ENCODE results near the gene FTMT. TPM values are rescaled to one million over a fixed set of nuclear protein-coding genes. Genes with fewer than 3 reads are reported as not detected.

The FTMT gene
- polyA plus RNA-seq, 2 of the 4 experiments (the other 2 are of a cell fraction) = not detected

- Histone ChIP-seq H3K4me3 (no peak overlapping the region), H3K4me2 (no peak overlapping the region), H3K4me1 (no peaks in the 10 kb centered on the region), H3K9me3 (no peaks in the 10 kb centered on the region), H3K27ac (no peak overlapping the region)
- ChIA-PET POLR2A (no interaction called here), CTCF (interaction anchor here (0.7 to 1.5 kb wide), 3 partner anchors 50 to 1056 kb away, joined by 3 to 4 read pairs (median 4); no protein-coding TSS in a partner anchor)
- DNase-seq (ENCODE audit: low read depth in 1 of 2, low spot score in 1 of 2) (no peak), FAIRE-seq (no peak), ATAC-seq (no peak)
- TF ChIP-seq FOSB (CRISPR knock-in tag; IDR thresholded peaks at IDR 0.05) = no peak
- TF ChIP-seq ZNF302 (CRISPR knock-in tag; IDR thresholded peaks at IDR 0.05) = no peak
- no peak for TF ChIP-seq SREBF2 (IDR thresholded peaks at IDR 0.05)
- TF ChIP-seq MAFK (IDR thresholded peaks at IDR 0.05; ENCODE audit: partially characterized antibody) = no peak
- no peak for TF ChIP-seq SMC3 (IDR thresholded peaks at IDR 0.05)
- no peak for TF ChIP-seq USF2 (IDR thresholded peaks at IDR 0.05)
- no peak for TF ChIP-seq ZFP36 (IDR thresholded peaks at IDR 0.05; ENCODE audit: borderline replicate concordance, partially characterized antibody)
- TF ChIP-seq JUNB (IDR thresholded peaks at IDR 0.05) = no peak
- TF ChIP-seq ESRRA (IDR thresholded peaks at IDR 0.05; ENCODE audit: borderline replicate concordance, low read length) = no peak
- no peak for TF ChIP-seq MYC (IDR thresholded peaks at IDR 0.05; ENCODE audit: borderline replicate concordance, low read length)
- no peak for TF ChIP-seq RAD21 (conservative IDR thresholded peaks at IDR 0.05 in 1 of 2, IDR thresholded peaks at IDR 0.05 in 1 of 2)
- TF ChIP-seq EHF (CRISPR knock-in tag; IDR thresholded peaks at IDR 0.05) = no peak
- 83% methylated on average over 2 of the region's 2 CpGs for WGBS (ENCODE audit: missing lambda C conversion rate)
Measured at GRCh38 chr5:121872856-121873255, 21.2 kb downstream of the FTMT start.

- DNase-seq (ENCODE audit: low read depth in 1 of 2, low spot score in 1 of 2) (no peak), FAIRE-seq (no peak), ATAC-seq (no peak)
- ChIA-PET CTCF (interaction anchor here (0.7 to 1.0 kb wide), 3 partner anchors 50 to 1217 kb away, joined by 3 to 4 read pairs (median 3); no protein-coding TSS in a partner anchor), POLR2A (no interaction called here)
- no peaks in the 10 kb centered on the region for H3K4me1 ChIP-seq
- H3K9me3 ChIP-seq = no peaks in the 10 kb centered on the region
- H3K4me3 ChIP-seq = no peak overlapping the region
- WGBS (ENCODE audit: missing lambda C conversion rate) = 53% methylated on average over 1 of the region's 1 CpG
- no peak overlapping the region for H3K4me2 ChIP-seq
- TF ChIP-seq ATOH8 (CRISPR knock-in tag; IDR thresholded peaks at IDR 0.05; ENCODE audit: low read depth) = no peak
- no peak overlapping the region for H3K27ac ChIP-seq
Measured at GRCh38 chr5:121873409-121873808, 21.7 kb downstream of the FTMT start.

GRCh38 chr5:121885630-121886029 is 33.9 kb downstream of the FTMT start:
- FAIRE-seq = no peak
- no peak for DNase-seq (ENCODE audit: low read depth in 1 of 2, low spot score in 1 of 2)
- no peak overlapping the region for H3K4me2 ChIP-seq
- ChIA-PET CTCF (no interaction called here), POLR2A (no interaction called here)
- no peaks in the 10 kb centered on the region for H3K4me1 ChIP-seq
- 58% methylated on average over 2 of the region's 2 CpGs for WGBS (ENCODE audit: missing lambda C conversion rate)
- no peak overlapping the region for H3K27ac ChIP-seq
- no peak for TF ChIP-seq SREBF2 (IDR thresholded peaks at IDR 0.05)
- no peak for TF ChIP-seq MAX (IDR thresholded peaks at IDR 0.05)
- TF ChIP-seq HEYL (CRISPR knock-in tag; IDR thresholded peaks at IDR 0.05) = no peak
- no peak for TF ChIP-seq JUN (IDR thresholded peaks at IDR 0.05)
- no peak for TF ChIP-seq ZNF302 (CRISPR knock-in tag; IDR thresholded peaks at IDR 0.05)
- no peak for TF ChIP-seq FOSL2 (IDR thresholded peaks at IDR 0.05)
- TF ChIP-seq FOSL2 (CRISPR knock-in tag; IDR thresholded peaks at IDR 0.05) = no peak
- no peak for TF ChIP-seq EHF (CRISPR knock-in tag; IDR thresholded peaks at IDR 0.05)
- TF ChIP-seq EHMT2 (IDR thresholded peaks at IDR 0.05; ENCODE audit: low read depth) = no peak
- no peak for TF ChIP-seq JUNB (IDR thresholded peaks at IDR 0.05)
- TF ChIP-seq USF2 (IDR thresholded peaks at IDR 0.05) = no peak
- no peak for TF ChIP-seq HOXA7 (CRISPR knock-in tag; IDR thresholded peaks at IDR 0.05)
- TF ChIP-seq FOXS1 (CRISPR knock-in tag; IDR thresholded peaks at IDR 0.05) = no peak
- H3K4me3 ChIP-seq = no peak overlapping the region
- no peak for ATAC-seq
- H3K9me3 ChIP-seq = no peaks in the 10 kb centered on the region
